HepG2 (cell line): ENCODE data around the gene MLH1. TPM values are rescaled to one million over a fixed set of nuclear protein-coding genes. Genes with fewer than 3 reads are reported as not detected.

Experiments
- ATAC-seq: fragments of 200-7000 bp; cut with Tn5 transposase; 3 replicates; pipeline ENCODE4 v1.9.1; 2020; ENCODE audit warnings: mild to moderate bottlenecking, moderate library complexity
- BruUV-seq: library from RNA; stranded (reverse); fragments of 400-500 nt; replicated peaks from 2 replicates; lab custom pipeline; 2021; lab: Mats Ljungman, UMichigan
- CTCF ChIA-PET: fragments of 300-600 bp; formaldehyde crosslinking; extraction: SDS; loops from one replicate; lab custom pipeline; 2021; ENCODE audit warnings: low total read pairs, inconsistent platforms, low intra/inter-chr PET ratio; lab: Yijun Ruan, JAX
- POLR2A ChIA-PET: fragments of 350-600 bp; sonication (Branson Sonifier 250); formaldehyde crosslinking; loops from one replicate; lab custom pipeline; 2020; ENCODE audit warnings: antibody characterized with exemption, inconsistent platforms; lab: Yijun Ruan, JAX
- DNase-seq: peaks from one replicate; pipeline ENCODE4 v3.0.0-alpha.2; 2015; ENCODE audit warnings: low spot score
- FAIRE-seq: peaks from 3 replicates; lab custom pipeline; 2011; peaks lifted over from hg19 to GRCh38; lab: Jason Lieb, UNC
- H2AFZ ChIP-seq: one replicate; pipeline ENCODE4 v1.6.1; 2011; ENCODE audit warnings: low read length, inconsistent platforms
- H3K27ac ChIP-seq: fragments of 300-600 bp; 3 replicates; pipeline ENCODE4 v1.8.0; 2011; ENCODE audit warnings: mixed run types, mild to moderate bottlenecking, mixed read lengths, low read length, inconsistent platforms; ENCODE audit not compliant: insufficient read depth; ENCODE audit errors: extremely low read length
- H3K27me3 ChIP-seq, 2 experiments: fragments of 200-600 bp in 1 of 2; 2 replicates in 1 of 2; 3 replicates in 1 of 2; pipeline versions ENCODE4 v1.6.0 to v1.8.0; 2011; ENCODE audit warnings: low read length in 2 of 2, mild to moderate bottlenecking in 2 of 2, moderate library complexity in 2 of 2, inconsistent platforms in 1 of 2; ENCODE audit not compliant: insufficient read depth in 2 of 2, control insufficient read depth in 1 of 2
- H3K36me3 ChIP-seq, 2 experiments: fragments of 200-600 bp in 1 of 2; replicated peaks in 1 of 2; 2 replicates in 1 of 2; 3 replicates in 1 of 2; pipeline versions ENCODE4 v1.5.1 to v1.8.0; 2011; ENCODE audit warnings: low read length in 2 of 2, inconsistent platforms in 1 of 2; ENCODE audit not compliant: insufficient read depth in 2 of 2, control insufficient read depth in 1 of 2
- H3K4me1 ChIP-seq: 2 replicates; pipeline ENCODE4 v1.5.1; 2012; ENCODE audit warnings: low read length, inconsistent platforms; ENCODE audit not compliant: insufficient read depth
- H3K4me2 ChIP-seq: 2 replicates; pipeline ENCODE4 v1.6.0; 2011; ENCODE audit warnings: low read depth, low read length, inconsistent platforms
- H3K4me3 ChIP-seq, 3 experiments: fragments of 200-600 bp in 1 of 3; sonication (generic), shearing (Covaris generic) in 1 of 3; replicated peaks in 1 of 3; 2 replicates each; pipeline ENCODE4 v1.5.1; 2011 to 2016; ENCODE audit warnings: low read length in 3 of 3, inconsistent platforms in 2 of 3, low read depth in 2 of 3, mild to moderate bottlenecking in 2 of 3, control low read depth in 1 of 3, mixed read lengths in 1 of 3; ENCODE audit not compliant: insufficient read depth in 1 of 3
- H3K79me2 ChIP-seq: one replicate; pipeline ENCODE4 v1.6.1; 2011; ENCODE audit warnings: low read length, inconsistent platforms; ENCODE audit not compliant: insufficient read depth
- H3K9ac ChIP-seq: 2 replicates; pipeline ENCODE4 v1.6.0; 2011; ENCODE audit warnings: mild to moderate bottlenecking, low read depth, low read length, inconsistent platforms; ENCODE audit not compliant: insufficient read depth
- H3K9me3 ChIP-seq: 2 replicates; pipeline ENCODE4 v1.5.1; 2012; ENCODE audit warnings: mild to moderate bottlenecking, low read length
- H4K20me1 ChIP-seq: 2 replicates; pipeline ENCODE4 v1.6.0; 2011; ENCODE audit warnings: inconsistent platforms, mild to moderate bottlenecking, low read length, moderate library complexity; ENCODE audit not compliant: insufficient read depth
- BHLHE40 ChIP-seq: IDR thresholded peaks from 2 replicates; pipeline ENCODE4 v1.6.1; 2011; ENCODE audit warnings: low read length, improper control_type of control experiment
- CEBPG ChIP-seq: IDR thresholded peaks from 2 replicates; pipeline ENCODE4 v1.6.1; 2016
- JUND ChIP-seq: sonication (generic); formaldehyde crosslinking; IDR thresholded peaks from 2 replicates; pipeline ENCODE4 v1.8.0; 2022; ENCODE audit warnings: mild to moderate bottlenecking, missing genetic modification reagents
- ZC3H13 ChIP-seq: sonication (generic); formaldehyde crosslinking; IDR thresholded peaks from 2 replicates; pipeline ENCODE4 v1.8.1; 2023; ENCODE audit warnings: mild to moderate bottlenecking, missing genetic modification reagents, moderate library complexity
- ZEB1 ChIP-seq: IDR thresholded peaks from 2 replicates; pipeline ENCODE4 v1.6.1; 2012; ENCODE audit warnings: mild to moderate bottlenecking, low read depth, inconsistent platforms; ENCODE audit not compliant: insufficient replicate concordance
- ZFP36L1 ChIP-seq: sonication (generic); formaldehyde crosslinking; IDR thresholded peaks from 2 replicates; pipeline ENCODE4 v1.8.0; 2022; ENCODE audit warnings: mild to moderate bottlenecking, missing genetic modification reagents, moderate library complexity
- ZNF17 ChIP-seq: sonication (generic); formaldehyde crosslinking; IDR thresholded peaks from 2 replicates; pipeline ENCODE4 v1.5.0; 2020; ENCODE audit warnings: mild to moderate bottlenecking, missing genetic modification reagents
- ZNF737 ChIP-seq: sonication (generic); formaldehyde crosslinking; IDR thresholded peaks from 2 replicates; pipeline ENCODE4 v1.5.0; 2020; ENCODE audit warnings: missing genetic modification reagents, mild to moderate bottlenecking, borderline replicate concordance
- WGBS: methylation state at CpG from one replicate; pipeline ENCODE4 v1.1.6; 2017; ENCODE audit warnings: low lambda C conversion rate; 5-methylcytosine and 5-hydroxymethylcytosine counted together
- in situ Hi-C: cut with HindIII; loops from 2 replicates; pipeline ENCODE4 v1.10.0; 2017; ENCODE audit warnings: low pct_unique_long_range_greater_than_20kb; ENCODE audit not compliant: extremely low pct_ligation_motif_present
- intact Hi-C: fragments of 100-400 bp; cut with micrococcal nuclease; formaldehyde crosslinking; loops from one replicate; pipeline ENCODE4 v1.10.0; 2022; ENCODE audit not compliant: unreplicated experiment
- polyA plus RNA-seq, 8 experiments: library from polyadenylated mRNA; depleted of rRNA in 3 of 8; stranded (reverse) in 7 of 8; unstranded in 1 of 8; fragments of >200 nt; fragmentation: Illumina TruSeq in 4 of 8; extraction: Trizol in 4 of 8; gene quantifications; 2 replicates each; pipeline versions ENCODE4 v1.2.1 to v1.2.3, GENCODE V29; 2011 to 2016; ENCODE audit warnings: low read depth in 4 of 8, missing spikeins in 1 of 8, mixed read lengths in 1 of 8; ENCODE audit not compliant: insufficient read depth in 1 of 8
- total RNA-seq, 5 experiments: library from RNA; depleted of rRNA; stranded (reverse); fragments of >200 nt; fragmentation: Illumina TruSeq; extraction: Trizol; gene quantifications; 2 replicates each; pipeline ENCODE4 v1.2.3, GENCODE V29; 2016; ENCODE audit warnings: low read depth in 1 of 5
- TF ChIP-seq, protein P1 (sequence below): IDR thresholded peaks from 2 replicates; pipeline ENCODE4 v1.6.1; 2016; ENCODE audit warnings: missing biosample characterization, missing genetic modification reagents, low read depth
- TF ChIP-seq, protein P2 (sequence below): IDR thresholded peaks from 2 replicates; pipeline ENCODE4 v1.6.1; 2018; ENCODE audit warnings: missing genetic modification reagents, mild to moderate bottlenecking, missing compliant biosample characterization
- TF ChIP-seq, protein P3 (sequence below): IDR thresholded peaks from 2 replicates; pipeline ENCODE4 v1.4.0; 2020; ENCODE audit warnings: mild to moderate bottlenecking, missing genetic modification reagents
- TF ChIP-seq, protein P4 (sequence below): sonication (generic); formaldehyde crosslinking; IDR thresholded peaks from 2 replicates; pipeline ENCODE4 v1.4.0; 2020; ENCODE audit warnings: low read depth, mild to moderate bottlenecking, missing genetic modification reagents

The MLH1 gene
- total and polyA plus RNA-seq, 2 of the 13 experiments (the other 11 are each of a cell fraction or from before 2014, with no cell fraction given): 29.5 to 70.8 TPM

DNA sequence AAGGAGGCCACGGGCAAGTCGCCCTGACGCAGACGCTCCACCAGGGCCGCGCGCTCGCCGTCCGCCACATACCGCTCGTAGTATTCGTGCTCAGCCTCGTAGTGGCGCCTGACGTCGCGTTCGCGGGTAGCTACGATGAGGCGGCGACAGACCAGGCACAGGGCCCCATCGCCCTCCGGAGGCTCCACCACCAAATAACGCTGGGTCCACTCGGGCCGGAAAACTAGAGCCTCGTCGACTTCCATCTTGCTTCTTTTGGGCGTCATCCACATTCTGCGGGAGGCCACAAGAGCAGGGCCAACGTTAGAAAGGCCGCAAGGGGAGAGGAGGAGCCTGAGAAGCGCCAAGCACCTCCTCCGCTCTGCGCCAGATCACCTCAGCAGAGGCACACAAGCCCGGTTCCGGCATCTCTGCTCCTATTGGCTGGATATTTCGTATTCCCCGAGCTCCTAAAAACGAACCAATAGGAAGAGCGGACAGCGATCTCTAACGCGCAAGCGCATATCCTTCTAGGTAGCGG is 452 bp upstream of the MLH1 start, which contains the start of gene EPM2AIP1 (continued):
- TF ChIP-seq, protein P1, sequence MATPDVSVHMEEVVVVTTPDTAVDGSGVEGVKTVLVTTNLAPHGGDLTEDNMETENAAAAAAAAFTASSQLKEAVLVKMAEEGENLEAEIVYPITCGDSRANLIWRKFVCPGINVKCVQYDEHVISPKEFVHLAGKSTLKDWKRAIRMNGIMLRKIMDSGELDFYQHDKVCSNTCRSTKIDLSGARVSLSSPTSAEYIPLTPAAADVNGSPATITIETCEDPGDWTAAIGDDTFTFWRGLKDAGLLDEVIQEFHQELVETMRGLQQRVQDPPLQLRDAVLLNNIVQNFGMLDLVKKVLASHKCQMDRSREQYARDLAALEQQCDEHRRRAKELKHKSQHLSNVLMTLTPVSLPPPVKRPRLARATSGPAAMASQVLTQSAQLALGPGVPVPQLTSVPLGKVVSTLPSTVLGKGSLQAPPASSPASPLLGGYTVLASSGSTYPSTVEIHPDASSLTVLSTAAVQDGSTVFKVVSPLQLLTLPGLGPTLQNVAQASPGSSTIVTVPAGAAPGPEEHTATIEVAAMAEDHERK (CRISPR knock-in tag): no peak
- no peak for TF ChIP-seq BHLHE40
- no peak for TF ChIP-seq JUND
- no peak for TF ChIP-seq ZEB1
- no peak for TF ChIP-seq CEBPG
- TF ChIP-seq ZC3H13 (CRISPR knock-in tag): peak; percentile 90; the same call in 1 of the 2 replicates
- TF ChIP-seq ZFP36L1 (CRISPR knock-in tag): no peak
- TF ChIP-seq ZNF737: peak; percentile 95; the same call in 1 of the 2 replicates
- no peak for TF ChIP-seq ZNF17
- TF ChIP-seq, protein P2, sequence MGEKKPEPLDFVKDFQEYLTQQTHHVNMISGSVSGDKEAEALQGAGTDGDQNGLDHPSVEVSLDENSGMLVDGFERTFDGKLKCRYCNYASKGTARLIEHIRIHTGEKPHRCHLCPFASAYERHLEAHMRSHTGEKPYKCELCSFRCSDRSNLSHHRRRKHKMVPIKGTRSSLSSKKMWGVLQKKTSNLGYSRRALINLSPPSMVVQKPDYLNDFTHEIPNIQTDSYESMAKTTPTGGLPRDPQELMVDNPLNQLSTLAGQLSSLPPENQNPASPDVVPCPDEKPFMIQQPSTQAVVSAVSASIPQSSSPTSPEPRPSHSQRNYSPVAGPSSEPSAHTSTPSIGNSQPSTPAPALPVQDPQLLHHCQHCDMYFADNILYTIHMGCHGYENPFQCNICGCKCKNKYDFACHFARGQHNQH (CRISPR knock-in tag): no peak; the same call in 1 of the 2 replicates

DNA sequence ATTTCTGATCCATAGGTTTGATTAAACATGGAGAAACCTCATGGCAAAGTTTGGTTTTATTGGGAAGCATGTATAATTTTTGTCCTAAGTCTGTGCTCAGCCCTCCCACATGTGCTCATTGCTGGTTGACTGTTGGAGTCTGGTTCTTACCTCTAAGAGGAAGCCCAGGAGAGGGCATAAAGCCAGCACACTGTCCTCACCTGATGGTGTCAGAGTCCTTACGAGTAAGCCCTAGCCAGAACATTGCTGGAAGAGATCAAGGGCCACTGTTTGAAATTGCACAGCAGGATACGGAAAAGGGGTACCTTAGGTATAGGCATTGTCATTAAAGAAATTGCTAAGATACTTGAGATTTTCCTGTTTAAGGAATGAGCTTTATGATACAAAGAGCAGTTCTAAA is 21.3 kb downstream of the MLH1 start:
- ATAC-seq (no peak), DNase-seq (no peak), FAIRE-seq (no peak)
- 96% methylated on average over 2 of the region's 2 CpGs for WGBS
- BruUV-seq: no TSS peak
- intact Hi-C loops: no loop called here
- ChIA-PET POLR2A (no interaction called here), CTCF (no interaction called here)
- Histone ChIP-seq H3K4me1 (no peaks in the 10 kb centered on the region), H3K9me3 (no peaks in the 10 kb centered on the region), H3K9ac (no peak overlapping the region), H2AFZ (no peak overlapping the region), H4K20me1 (no peaks in the 10 kb centered on the region), H3K4me3 (no peak overlapping the region), H3K36me3 (peaks cover 9 to 72% of the 10 kb centered on the region in 2 experiments; a peak in 4 of 5 replicates), H3K79me2 (no peaks in the 10 kb centered on the region), H3K27ac (no peak overlapping the region), H3K27me3 (no peaks in the 10 kb centered on the region), H3K4me2 (no peak overlapping the region)
- in situ Hi-C loops: no loop called here
- TF ChIP-seq, protein P3, sequence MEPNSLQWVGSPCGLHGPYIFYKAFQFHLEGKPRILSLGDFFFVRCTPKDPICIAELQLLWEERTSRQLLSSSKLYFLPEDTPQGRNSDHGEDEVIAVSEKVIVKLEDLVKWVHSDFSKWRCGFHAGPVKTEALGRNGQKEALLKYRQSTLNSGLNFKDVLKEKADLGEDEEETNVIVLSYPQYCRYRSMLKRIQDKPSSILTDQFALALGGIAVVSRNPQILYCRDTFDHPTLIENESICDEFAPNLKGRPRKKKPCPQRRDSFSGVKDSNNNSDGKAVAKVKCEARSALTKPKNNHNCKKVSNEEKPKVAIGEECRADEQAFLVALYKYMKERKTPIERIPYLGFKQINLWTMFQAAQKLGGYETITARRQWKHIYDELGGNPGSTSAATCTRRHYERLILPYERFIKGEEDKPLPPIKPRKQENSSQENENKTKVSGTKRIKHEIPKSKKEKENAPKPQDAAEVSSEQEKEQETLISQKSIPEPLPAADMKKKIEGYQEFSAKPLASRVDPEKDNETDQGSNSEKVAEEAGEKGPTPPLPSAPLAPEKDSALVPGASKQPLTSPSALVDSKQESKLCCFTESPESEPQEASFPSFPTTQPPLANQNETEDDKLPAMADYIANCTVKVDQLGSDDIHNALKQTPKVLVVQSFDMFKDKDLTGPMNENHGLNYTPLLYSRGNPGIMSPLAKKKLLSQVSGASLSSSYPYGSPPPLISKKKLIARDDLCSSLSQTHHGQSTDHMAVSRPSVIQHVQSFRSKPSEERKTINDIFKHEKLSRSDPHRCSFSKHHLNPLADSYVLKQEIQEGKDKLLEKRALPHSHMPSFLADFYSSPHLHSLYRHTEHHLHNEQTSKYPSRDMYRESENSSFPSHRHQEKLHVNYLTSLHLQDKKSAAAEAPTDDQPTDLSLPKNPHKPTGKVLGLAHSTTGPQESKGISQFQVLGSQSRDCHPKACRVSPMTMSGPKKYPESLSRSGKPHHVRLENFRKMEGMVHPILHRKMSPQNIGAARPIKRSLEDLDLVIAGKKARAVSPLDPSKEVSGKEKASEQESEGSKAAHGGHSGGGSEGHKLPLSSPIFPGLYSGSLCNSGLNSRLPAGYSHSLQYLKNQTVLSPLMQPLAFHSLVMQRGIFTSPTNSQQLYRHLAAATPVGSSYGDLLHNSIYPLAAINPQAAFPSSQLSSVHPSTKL (CRISPR knock-in tag): no peak
- TF ChIP-seq, protein P4, sequence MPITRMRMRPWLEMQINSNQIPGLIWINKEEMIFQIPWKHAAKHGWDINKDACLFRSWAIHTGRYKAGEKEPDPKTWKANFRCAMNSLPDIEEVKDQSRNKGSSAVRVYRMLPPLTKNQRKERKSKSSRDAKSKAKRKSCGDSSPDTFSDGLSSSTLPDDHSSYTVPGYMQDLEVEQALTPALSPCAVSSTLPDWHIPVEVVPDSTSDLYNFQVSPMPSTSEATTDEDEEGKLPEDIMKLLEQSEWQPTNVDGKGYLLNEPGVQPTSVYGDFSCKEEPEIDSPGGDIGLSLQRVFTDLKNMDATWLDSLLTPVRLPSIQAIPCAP (CRISPR knock-in tag): no peak
